GM18499 (cell line): ENCODE data around the gene CDH23.

ENCODE experiments used
- ATAC-seq: cut with Tn5 transposase; IDR thresholded peaks from one replicate; pipeline ENCODE4 v1.9.1; 2021; ENCODE audit warnings: moderate number of reproducible peaks; ENCODE audit not compliant: insufficient read depth, unreplicated experiment

CDH23 gene

DNA sequence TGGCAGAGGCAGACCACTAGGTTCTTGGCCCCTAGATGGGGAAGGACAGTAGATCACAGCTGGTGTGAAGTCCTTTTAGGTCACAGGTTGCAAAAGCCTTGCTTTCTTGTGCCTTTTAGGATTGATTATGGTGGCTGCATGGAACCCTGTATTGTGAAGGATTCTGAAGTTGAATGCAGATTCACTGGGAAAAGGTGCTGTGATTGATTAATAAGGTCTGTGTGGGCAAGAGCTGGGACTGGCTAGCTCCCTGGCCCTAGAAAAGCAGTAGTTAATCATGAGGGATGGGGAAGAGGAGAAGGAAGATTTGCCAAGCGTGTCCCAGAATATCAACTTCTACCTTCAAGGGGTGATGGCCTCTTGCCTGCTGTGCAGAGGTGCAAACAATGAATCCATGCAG, 105.5 kb downstream of the CDH23 start:
- ATAC-seq = no peak

GRCh38 chr10:71502851-71503250, 106.1 kb downstream of the CDH23 start:
- no peak for ATAC-seq

DNA sequence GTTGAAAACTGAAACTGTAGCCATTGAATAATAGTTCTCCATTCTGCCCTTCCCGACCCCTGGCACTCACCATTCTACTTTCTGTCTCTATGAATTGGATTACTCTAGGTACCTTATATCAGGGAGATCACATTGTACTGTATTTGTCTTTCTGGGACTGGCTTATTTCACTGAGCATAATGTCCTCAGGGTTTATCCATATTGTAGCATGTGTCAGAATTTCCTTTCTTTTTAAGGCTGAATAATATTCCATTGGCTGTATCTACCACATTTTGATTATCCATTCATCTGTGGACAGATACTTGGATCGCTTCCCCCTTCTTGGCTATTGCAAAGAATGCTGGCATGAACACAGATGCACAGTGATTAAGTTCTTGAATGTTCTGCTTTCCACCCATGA, 107.4 kb downstream of the CDH23 start:
- no peak for ATAC-seq

DNA sequence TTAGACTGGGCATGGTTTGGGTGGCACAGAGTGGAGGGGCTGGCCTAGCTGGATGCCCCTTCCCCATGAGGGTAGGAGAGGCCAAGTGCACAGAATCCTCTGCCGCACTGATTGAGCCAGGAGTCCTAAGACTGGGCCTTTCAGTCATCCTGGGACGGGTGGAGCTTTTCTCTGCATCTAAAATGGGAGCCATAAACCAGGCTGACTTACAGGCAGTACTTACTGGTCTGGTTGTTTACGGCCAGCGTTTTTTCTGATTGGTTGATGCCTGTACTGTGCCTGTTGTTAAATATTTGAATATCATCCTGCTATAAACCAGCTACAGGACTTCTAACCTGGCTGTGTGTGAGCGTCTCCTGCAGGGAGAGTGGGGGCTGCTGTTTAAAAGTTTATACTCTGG, 107.8 kb downstream of the CDH23 start:
- ATAC-seq = no peak

DNA sequence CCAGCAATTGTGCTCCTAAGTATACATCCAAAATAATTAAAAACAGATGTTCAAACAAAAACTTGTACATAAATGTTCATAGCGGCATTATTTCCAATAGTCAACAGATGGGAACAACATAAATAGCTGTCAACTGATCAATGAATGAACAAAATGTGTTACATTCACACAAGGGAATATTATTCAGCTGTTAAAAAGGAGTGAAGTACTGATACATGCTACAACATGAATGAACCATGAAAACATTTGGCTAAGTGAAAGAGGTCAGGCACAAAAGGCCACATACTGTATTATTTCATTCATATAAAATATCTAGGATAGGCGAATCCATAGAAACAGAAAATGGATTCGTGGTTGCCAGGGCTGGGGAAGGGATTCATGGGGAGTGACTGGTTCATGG, 109.1 kb downstream of the CDH23 start:
- no peak for ATAC-seq

- no peak for ATAC-seq
Measured at GRCh38 chr10:71509444-71509843, 112.7 kb downstream of the CDH23 start.

DNA sequence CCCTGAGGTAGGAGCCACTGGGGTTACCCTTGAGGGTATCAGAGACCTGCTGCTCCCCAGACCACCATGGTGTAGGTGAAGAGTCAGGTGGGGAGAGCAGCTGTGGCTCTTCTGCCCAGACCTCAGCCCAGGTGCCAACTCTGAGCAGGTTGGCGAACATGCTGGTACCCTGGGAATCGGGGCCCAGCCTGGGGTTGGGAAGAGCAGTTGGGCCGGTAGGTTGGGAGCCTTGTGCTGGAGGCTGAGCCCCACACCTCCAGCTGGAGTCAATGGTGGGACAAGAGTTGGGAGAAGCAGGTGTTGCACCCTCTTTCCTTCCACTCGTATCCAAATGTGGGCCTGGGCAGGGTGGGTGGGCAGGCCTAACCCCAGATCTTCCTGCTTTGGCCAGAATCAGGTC, 114.5 kb downstream of the CDH23 start:
- ATAC-seq = no peak

DNA sequence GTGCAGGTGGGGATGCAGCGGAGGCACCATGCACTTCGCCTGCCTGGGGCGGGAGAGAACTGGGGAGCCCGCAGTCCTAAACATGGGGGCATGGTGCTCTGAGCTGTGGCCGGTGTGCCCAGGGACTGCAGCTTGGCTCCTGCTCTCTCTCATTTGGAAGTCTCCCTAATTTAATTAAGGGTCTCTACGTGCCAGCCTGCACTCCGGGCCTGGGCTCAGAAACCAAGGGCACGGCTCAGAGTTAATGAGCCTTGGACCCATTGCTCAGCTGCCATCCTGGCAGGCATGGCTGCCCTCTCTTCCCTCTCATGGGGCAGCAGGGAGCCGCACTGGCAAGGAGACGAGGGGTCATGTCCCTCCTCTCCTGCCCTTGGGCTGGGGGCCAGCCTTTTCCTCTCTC, 115.6 kb downstream of the CDH23 start:
- no peak for ATAC-seq

DNA sequence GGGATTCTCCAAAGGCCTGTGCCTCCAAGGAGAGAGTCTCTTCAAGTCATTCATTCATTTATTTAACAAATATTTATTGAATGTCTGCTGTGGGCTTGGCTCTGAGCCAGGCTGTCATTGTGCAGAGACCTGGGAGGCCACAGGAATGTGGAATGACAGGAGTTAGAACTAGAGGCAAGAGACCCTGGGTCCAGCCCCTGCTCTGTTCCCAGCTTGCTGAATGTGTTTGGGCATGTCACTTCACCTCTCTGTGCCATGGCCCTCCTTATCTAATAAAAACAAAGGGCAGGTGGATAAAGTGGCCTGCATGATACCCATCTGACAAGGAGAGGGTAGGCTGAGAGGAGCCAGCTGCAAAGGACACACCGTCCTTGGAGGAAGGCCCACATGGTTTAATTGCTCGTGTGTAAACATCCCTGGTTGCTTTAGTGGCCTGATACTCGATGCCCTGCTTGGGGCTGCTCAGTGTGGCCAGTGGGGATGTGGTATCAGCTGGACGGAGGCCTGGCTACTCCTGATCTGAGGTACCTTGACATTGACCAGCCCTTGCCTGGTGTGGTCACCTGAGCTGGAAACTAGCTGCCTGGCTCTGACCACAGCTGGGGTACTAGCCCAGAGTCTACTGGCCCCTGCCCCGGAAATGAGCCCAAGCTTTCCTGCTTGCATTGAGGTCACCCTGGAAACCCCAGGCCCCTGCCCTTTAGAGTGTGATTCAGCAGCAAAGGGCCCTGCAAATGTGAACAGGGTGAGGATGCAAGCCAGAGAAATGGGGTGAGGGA, 116.2 kb downstream of the CDH23 start:
- no peak for ATAC-seq

- ATAC-seq = no peak
Measured at GRCh38 chr10:71513540-71513853, 116.8 kb downstream of the CDH23 start.

DNA sequence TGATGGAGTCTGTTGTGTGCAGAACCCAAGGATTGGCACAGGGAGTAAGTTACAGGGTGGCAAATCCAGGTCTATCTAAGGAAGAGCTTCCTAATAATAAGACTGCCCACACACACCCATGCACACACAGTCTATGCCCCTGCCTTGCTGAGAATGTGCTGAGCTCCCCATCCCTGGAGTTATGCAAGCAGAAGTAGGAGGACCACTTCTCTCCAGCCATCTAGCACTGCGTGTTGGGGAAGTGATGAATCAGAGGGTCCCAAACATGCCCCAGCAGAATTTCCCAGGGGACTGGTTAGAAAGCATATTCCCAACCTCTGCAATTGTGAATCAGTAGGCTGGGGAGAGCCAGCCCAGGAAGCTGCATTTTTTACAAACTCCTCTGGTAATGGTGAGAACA, 117.2 kb downstream of the CDH23 start:
- ATAC-seq = no peak

DNA sequence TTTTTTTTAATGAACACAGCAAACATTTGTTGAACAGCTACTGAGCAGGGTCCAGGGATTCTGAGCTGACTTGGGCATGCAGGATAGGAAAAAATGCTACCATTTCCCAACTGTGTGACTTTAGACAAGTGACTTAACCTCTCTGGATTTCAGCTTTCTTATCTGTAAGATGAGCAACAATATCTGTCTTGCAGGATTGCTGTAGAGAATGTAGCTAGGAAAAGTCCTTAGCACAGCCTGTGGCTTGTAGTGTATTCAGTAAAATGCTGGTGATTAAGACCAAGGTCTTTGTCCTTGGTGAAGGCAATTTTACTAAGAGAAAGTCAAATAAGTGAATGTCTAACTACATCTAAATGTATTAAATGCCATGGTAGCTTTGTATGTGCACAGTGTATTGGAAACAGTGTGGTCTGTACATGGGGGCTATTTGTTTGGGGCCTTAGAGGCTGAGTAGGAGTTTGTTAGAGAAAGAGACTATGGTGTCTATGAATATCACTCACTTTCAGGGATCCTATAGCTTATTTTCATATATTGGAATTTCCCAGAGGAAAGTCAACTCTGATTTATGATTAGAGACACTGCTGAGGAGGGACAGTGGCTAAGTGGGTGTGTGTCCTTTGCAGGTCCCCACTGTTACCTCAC, 118.9 kb downstream of the CDH23 start:
- ATAC-seq = no peak

- no peak for ATAC-seq
Measured at GRCh38 chr10:71516890-71517289, 120.2 kb downstream of the CDH23 start.

GRCh38 chr10:71517298-71518169, 120.8 kb downstream of the CDH23 start:
- no peak for ATAC-seq

DNA sequence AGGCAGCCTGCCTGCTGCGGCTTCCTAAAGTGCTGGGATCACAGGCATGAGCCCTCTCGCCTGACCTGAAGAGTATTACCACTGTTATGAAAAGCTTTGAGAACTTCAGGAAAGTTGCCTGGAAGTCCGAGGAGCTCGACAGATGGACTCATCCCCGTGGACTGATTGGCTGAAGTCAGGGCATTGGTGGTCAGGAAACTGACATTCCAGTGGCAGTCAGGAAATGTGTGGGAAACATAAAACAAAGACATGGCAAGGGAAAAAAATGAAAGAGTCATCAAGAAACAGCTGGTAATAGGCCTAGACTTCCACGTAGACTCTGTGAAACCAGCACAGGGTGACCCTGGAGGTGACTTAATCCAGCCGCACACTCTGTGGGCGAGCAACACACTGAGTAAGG, 123.3 kb downstream of the CDH23 start:
- ATAC-seq = no peak

GRCh38 chr10:71521504-71522441, 125.1 kb downstream of the CDH23 start:
- ATAC-seq = no peak

- no peak for ATAC-seq
Measured at GRCh38 chr10:71522442-71523144, 125.9 kb downstream of the CDH23 start.

GRCh38 chr10:71523756-71524155, 127.0 kb downstream of the CDH23 start:
- no peak for ATAC-seq

- ATAC-seq = no peak
Measured at GRCh38 chr10:71525092-71525491, 128.4 kb downstream of the CDH23 start.

DNA sequence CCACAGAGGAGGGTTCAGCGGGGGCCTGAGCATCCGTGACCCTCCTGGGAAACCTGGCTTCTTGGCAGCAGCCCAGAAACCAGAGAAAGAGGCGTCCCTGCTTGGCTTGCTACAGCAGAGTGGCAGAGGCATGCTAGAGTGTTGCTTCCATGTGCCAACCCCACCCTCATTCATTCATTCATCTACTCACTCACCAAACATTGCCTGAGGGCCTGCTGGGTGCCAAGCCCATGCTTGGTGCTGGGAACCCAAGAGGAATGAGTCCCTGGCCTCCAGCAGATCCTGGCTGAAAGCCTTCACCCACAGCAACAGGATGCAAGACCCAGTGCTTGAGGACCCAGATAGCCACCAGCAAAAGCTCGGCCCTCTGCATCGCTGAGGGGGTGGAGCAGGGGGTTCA, 129.0 kb downstream of the CDH23 start:
- ATAC-seq = no peak
